Psoas muscle (tissue), 8 donors: ENCODE measurements around the gene MAP2K6. TPM values are rescaled to one million over a fixed set of nuclear protein-coding genes. Genes with fewer than 3 reads are reported as not detected.

ENCODE experiments used
- ATAC-seq, 4 donors: fragments of 200-7000 bp; cut with Tn5 transposase; one replicate each; pipeline ENCODE4 v1.9.1; 2020; ENCODE audit warnings: moderate library complexity in 3 of 4, mild to moderate bottlenecking in 2 of 4
- DNase-seq, 2 donors: peaks; one replicate each; pipeline ENCODE4 v3.0.0-alpha.2; 2020
- H3K27ac ChIP-seq: fragments of 200-600 bp; one replicate; pipeline ENCODE4 v1.8.0; 2022
- H3K27me3 ChIP-seq, 3 donors: fragments of 200-600 bp in 1 of 3; one replicate each; pipeline versions ENCODE4 v1.6.1 to v1.8.0; 2013 to 2022; ENCODE audit warnings: low read length in 2 of 3, mild to moderate bottlenecking in 2 of 3, moderate library complexity in 1 of 3; ENCODE audit not compliant: insufficient read depth in 3 of 3
- H3K36me3 ChIP-seq, 2 donors: fragments of 200-600 bp in 1 of 2; one replicate each; pipeline versions ENCODE4 v1.6.1 to v1.8.0; 2013 to 2022; ENCODE audit warnings: low read depth in 1 of 2, mild to moderate bottlenecking in 1 of 2, moderate library complexity in 1 of 2; ENCODE audit not compliant: insufficient read depth in 1 of 2
- H3K4me1 ChIP-seq: fragments of 200-600 bp; one replicate; pipeline ENCODE4 v1.8.0; 2022
- H3K4me3 ChIP-seq: fragments of 200-600 bp; one replicate; pipeline ENCODE4 v1.8.0; 2022; ENCODE audit warnings: mild to moderate bottlenecking
- H3K9me3 ChIP-seq: fragments of 200-600 bp; one replicate; pipeline ENCODE4 v1.8.0; 2022
- CTCF ChIP-seq: fragments of 200-600 bp; IDR thresholded peaks from one replicate; pipeline ENCODE4 v1.8.0; 2022; ENCODE audit warnings: antibody characterized with exemption
- WGBS, 3 donors: extraction: QIAGEN DNeasy Blood & Tissue Kit; methylation state at CpG; one replicate each; pipeline versions ENCODE4 v1.1.6 to v1.1.7; 2013; 5-methylcytosine and 5-hydroxymethylcytosine counted together
- intact Hi-C, 2 donors: fragments of 100-400 bp; cut with DNase I; formaldehyde crosslinking; loops; one replicate each; pipeline versions ENCODE4 v1.11.0 to v1.14.2; 2022
- polyA plus RNA-seq, 3 donors: library from polyadenylated mRNA; stranded (reverse); fragments of 200-250 nt; gene quantifications; one replicate each; pipeline ENCODE4 v1.2.3, GENCODE V29; 2013
- total RNA-seq, 4 donors: library from RNA; stranded (reverse); fragmentation: NEBNext Ultra II Directional in 2 of 4; extraction: Animal tissue kit (Norgen Biotek cat#: 25700) in 2 of 4; gene quantifications; one replicate each; pipeline versions ENCODE4 v1.2.1 to v1.2.4, GENCODE V29; 2021 to 2023
- donor health status: healthy with polysubstance abuse.
- donor health status: DM: no; HTN: no; CAD: no; lungs with moderate emphysema.
- donor health status: Bipolar disorder and iron deficiency.
- donor health status: healthy.
- donor health status: DM: yes; HTN: yes; CAD: no.
- donor health status: DM: no; HTN: no; CAD: no.
- donor health status: DM: no; HTN: no; CAD: no.
- donor health status: DM: yes; HTN: yes; CAD: no.

The MAP2K6 gene
- total and polyA plus RNA-seq, 7 donors: 6.4 to 127 (median 50.0) TPM

GRCh38 chr17:69448431-69449102 lies 34.1 kb downstream of the MAP2K6 start:
- 29 to 38% (median 32%) methylated on average over 16 of the region's 16 CpGs for WGBS, 3 donors
- peaks cover 49% of the 10 kb centered on the region for H3K4me1 ChIP-seq
- no peak for TF ChIP-seq CTCF
- peak overlapping the region; percentile 72 for H3K27ac ChIP-seq
- ATAC-seq (peak; percentile 31 to 65 (median 52)), DNase-seq (peak; percentile 41 to 67)
- peak overlapping the region; percentile 58 for H3K4me3 ChIP-seq
- intact Hi-C loops: loop anchor here in 1 of 2 donors (5.0 kb wide), 1 partner anchor 54 kb away; no protein-coding TSS in a partner anchor
- no peaks in the 10 kb centered on the region for H3K36me3 ChIP-seq
- H3K9me3 ChIP-seq: no peaks in the 10 kb centered on the region
- no peaks in the 10 kb centered on the region for H3K27me3 ChIP-seq

GRCh38 chr17:69450131-69450530 lies 35.6 kb downstream of the MAP2K6 start:
- H3K4me1 ChIP-seq: peaks cover 50% of the 10 kb centered on the region
- no peak for TF ChIP-seq CTCF
- intact Hi-C loops: loop anchor here (5.0 kb wide), 2 partner anchors 33 to 37 kb away; no protein-coding TSS in a partner anchor
- H3K9me3 ChIP-seq: no peaks in the 10 kb centered on the region
- WGBS, 3 donors: 89 to 93% (median 89%) methylated on average over 4 of the region's 4 CpGs
- no peak overlapping the region for H3K4me3 ChIP-seq
- H3K36me3 ChIP-seq: no peaks in the 10 kb centered on the region
- no peaks in the 10 kb centered on the region for H3K27me3 ChIP-seq
- peak overlapping the region; percentile 76 for H3K27ac ChIP-seq
- DNase-seq (no peak), ATAC-seq (no peak)

- intact Hi-C loops: loop anchor here (5.0 kb wide), 2 partner anchors 34 to 36 kb away; no protein-coding TSS in a partner anchor
- WGBS, 3 donors: 59 to 66% (median 64%) methylated on average over 7 of the region's 7 CpGs
Measured at GRCh38 chr17:69450918-69451317, 36.4 kb downstream of the MAP2K6 start.

GRCh38 chr17:69451416-69452394 lies 37.2 kb downstream of the MAP2K6 start:
- Histone ChIP-seq H3K4me1 (peaks cover 36% of the 10 kb centered on the region), H3K27ac (peak overlapping the region; percentile 76), H3K9me3 (no peaks in the 10 kb centered on the region), H3K27me3 (no peaks in the 10 kb centered on the region), H3K4me3 (no peak overlapping the region), H3K36me3 (no peaks in the 10 kb centered on the region)
- DNase-seq: no peak
- WGBS, 3 donors: 85 to 91% (median 86%) methylated on average over 8 of the region's 8 CpGs
- no peak for ATAC-seq
- TF ChIP-seq CTCF: no peak
- intact Hi-C loops: loop anchor here (5.0 kb wide), 2 partner anchors 34 to 36 kb away; no protein-coding TSS in a partner anchor

More at GRCh38 chr17:69450918-69451317, 36.4 kb downstream of the MAP2K6 start:
- peak overlapping the region; percentile 76 for H3K27ac ChIP-seq
- peaks cover 42% of the 10 kb centered on the region for H3K4me1 ChIP-seq
- H3K9me3 ChIP-seq: no peaks in the 10 kb centered on the region
- no peak for DNase-seq
- no peak for TF ChIP-seq CTCF
- H3K27me3 ChIP-seq: no peaks in the 10 kb centered on the region
- no peaks in the 10 kb centered on the region for H3K36me3 ChIP-seq
- ATAC-seq: no peak
- H3K4me3 ChIP-seq: no peak overlapping the region
